ENCODE measurements around the gene AFAP1.

DNA sequence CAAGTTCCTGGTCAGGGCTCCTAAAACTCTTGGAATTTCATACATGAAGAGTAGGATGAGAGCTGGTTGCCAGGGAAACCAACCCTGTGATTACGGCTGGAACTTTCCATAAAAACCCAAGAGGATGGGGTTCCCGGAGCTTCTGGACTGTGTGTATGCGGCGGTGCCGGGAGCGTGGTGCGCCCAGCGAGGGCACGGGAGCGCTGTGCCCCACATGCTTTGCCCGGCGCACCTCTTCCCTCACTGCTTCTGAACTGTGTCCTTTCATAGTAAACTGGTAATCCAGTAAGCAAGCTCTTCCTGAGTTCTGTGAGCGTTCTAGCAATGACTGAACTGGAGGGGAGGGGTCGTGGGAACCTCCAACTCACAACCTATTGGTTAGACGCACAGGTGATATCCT lies 152.6 kb downstream of the AFAP1 start:
- no peak for TF ChIP-seq POLR2A (IDR thresholded peaks at IDR 0.05; ENCODE audit: control extremely low read depth in 1 of 2, low read depth in 2 of 2, low read length in 2 of 2)
- no peak for TF ChIP-seq EZH2 (IDR thresholded peaks at IDR 0.05; ENCODE audit: low read depth, low read length, severe bottlenecking)
- TF ChIP-seq CTCF (IDR thresholded peaks at IDR 0.05; ENCODE audit: control extremely low read depth in 1 of 3, insufficient read depth in 1 of 3, low read depth in 1 of 3, low read length in 3 of 3) = no peak
- TF ChIP-seq YY1 (IDR thresholded peaks at IDR 0.05; ENCODE audit: low read depth, low read length) = no peak
- no peak for TF ChIP-seq TAF1 (IDR thresholded peaks at IDR 0.05; ENCODE audit: low read depth, low read length)
- no peak for TF ChIP-seq EP300 (IDR thresholded peaks at IDR 0.05; ENCODE audit: borderline replicate concordance in 1 of 2, low read depth in 2 of 2, low read length in 2 of 2)
- TF ChIP-seq, protein P1, sequence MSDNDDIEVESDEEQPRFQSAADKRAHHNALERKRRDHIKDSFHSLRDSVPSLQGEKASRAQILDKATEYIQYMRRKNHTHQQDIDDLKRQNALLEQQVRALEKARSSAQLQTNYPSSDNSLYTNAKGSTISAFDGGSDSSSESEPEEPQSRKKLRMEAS (IDR thresholded peaks at IDR 0.05) = no peak
- TF ChIP-seq SAP30 (IDR thresholded peaks at IDR 0.05; ENCODE audit: insufficient read depth, insufficient replicate concordance, low read length) = no peak
- no peak for TF ChIP-seq POU5F1 (IDR thresholded peaks at IDR 0.05; ENCODE audit: low read depth, low read length)
- TF ChIP-seq, protein P2, sequence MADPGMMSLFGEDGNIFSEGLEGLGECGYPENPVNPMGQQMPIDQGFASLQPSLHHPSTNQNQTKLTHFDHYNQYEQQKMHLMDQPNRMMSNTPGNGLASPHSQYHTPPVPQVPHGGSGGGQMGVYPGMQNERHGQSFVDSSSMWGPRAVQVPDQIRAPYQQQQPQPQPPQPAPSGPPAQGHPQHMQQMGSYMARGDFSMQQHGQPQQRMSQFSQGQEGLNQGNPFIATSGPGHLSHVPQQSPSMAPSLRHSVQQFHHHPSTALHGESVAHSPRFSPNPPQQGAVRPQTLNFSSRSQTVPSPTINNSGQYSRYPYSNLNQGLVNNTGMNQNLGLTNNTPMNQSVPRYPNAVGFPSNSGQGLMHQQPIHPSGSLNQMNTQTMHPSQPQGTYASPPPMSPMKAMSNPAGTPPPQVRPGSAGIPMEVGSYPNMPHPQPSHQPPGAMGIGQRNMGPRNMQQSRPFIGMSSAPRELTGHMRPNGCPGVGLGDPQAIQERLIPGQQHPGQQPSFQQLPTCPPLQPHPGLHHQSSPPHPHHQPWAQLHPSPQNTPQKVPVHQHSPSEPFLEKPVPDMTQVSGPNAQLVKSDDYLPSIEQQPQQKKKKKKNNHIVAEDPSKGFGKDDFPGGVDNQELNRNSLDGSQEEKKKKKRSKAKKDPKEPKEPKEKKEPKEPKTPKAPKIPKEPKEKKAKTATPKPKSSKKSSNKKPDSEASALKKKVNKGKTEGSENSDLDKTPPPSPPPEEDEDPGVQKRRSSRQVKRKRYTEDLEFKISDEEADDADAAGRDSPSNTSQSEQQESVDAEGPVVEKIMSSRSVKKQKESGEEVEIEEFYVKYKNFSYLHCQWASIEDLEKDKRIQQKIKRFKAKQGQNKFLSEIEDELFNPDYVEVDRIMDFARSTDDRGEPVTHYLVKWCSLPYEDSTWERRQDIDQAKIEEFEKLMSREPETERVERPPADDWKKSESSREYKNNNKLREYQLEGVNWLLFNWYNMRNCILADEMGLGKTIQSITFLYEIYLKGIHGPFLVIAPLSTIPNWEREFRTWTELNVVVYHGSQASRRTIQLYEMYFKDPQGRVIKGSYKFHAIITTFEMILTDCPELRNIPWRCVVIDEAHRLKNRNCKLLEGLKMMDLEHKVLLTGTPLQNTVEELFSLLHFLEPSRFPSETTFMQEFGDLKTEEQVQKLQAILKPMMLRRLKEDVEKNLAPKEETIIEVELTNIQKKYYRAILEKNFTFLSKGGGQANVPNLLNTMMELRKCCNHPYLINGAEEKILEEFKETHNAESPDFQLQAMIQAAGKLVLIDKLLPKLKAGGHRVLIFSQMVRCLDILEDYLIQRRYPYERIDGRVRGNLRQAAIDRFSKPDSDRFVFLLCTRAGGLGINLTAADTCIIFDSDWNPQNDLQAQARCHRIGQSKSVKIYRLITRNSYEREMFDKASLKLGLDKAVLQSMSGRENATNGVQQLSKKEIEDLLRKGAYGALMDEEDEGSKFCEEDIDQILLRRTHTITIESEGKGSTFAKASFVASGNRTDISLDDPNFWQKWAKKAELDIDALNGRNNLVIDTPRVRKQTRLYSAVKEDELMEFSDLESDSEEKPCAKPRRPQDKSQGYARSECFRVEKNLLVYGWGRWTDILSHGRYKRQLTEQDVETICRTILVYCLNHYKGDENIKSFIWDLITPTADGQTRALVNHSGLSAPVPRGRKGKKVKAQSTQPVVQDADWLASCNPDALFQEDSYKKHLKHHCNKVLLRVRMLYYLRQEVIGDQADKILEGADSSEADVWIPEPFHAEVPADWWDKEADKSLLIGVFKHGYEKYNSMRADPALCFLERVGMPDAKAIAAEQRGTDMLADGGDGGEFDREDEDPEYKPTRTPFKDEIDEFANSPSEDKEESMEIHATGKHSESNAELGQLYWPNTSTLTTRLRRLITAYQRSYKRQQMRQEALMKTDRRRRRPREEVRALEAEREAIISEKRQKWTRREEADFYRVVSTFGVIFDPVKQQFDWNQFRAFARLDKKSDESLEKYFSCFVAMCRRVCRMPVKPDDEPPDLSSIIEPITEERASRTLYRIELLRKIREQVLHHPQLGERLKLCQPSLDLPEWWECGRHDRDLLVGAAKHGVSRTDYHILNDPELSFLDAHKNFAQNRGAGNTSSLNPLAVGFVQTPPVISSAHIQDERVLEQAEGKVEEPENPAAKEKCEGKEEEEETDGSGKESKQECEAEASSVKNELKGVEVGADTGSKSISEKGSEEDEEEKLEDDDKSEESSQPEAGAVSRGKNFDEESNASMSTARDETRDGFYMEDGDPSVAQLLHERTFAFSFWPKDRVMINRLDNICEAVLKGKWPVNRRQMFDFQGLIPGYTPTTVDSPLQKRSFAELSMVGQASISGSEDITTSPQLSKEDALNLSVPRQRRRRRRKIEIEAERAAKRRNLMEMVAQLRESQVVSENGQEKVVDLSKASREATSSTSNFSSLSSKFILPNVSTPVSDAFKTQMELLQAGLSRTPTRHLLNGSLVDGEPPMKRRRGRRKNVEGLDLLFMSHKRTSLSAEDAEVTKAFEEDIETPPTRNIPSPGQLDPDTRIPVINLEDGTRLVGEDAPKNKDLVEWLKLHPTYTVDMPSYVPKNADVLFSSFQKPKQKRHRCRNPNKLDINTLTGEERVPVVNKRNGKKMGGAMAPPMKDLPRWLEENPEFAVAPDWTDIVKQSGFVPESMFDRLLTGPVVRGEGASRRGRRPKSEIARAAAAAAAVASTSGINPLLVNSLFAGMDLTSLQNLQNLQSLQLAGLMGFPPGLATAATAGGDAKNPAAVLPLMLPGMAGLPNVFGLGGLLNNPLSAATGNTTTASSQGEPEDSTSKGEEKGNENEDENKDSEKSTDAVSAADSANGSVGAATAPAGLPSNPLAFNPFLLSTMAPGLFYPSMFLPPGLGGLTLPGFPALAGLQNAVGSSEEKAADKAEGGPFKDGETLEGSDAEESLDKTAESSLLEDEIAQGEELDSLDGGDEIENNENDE (IDR thresholded peaks at IDR 0.05; ENCODE audit: insufficient replicate concordance, low read length) = no peak
- TF ChIP-seq JUN (IDR thresholded peaks at IDR 0.05; ENCODE audit: low read depth, low read length) = no peak

All from H1 (cell line).